ENCODE measurements around the gene LEP. TPM values are rescaled to one million over a fixed set of nuclear protein-coding genes. Genes with fewer than 3 reads are reported as not detected.

LEP gene
- total RNA-seq, 1 donor = under 0.01 TPM

DNA sequence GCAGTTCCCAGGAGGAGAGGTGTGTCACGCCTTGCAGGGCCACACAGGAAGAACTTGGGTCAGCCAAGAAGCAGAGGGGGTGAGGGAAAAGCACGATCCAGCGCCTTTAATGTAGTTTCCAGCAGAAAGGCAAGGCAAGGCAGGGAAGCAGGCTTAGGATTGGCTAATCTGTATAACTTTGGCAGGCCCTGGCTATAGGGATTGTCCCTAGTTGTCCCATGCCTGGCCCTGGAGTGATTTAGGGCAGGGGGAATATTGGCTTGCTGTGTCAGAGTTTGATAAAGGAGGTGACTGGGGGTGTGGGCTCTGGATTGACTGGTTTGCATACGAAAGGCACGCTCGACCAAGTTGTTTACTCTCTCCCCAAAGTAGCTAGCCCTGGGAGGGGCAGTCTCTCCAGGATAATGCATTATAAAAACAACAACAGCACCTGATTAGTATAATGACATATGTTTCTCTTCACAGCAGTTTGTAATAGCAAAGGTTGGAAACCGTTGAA, 58.1 kb downstream of the LEP start:
- TF ChIP-seq, protein P1, sequence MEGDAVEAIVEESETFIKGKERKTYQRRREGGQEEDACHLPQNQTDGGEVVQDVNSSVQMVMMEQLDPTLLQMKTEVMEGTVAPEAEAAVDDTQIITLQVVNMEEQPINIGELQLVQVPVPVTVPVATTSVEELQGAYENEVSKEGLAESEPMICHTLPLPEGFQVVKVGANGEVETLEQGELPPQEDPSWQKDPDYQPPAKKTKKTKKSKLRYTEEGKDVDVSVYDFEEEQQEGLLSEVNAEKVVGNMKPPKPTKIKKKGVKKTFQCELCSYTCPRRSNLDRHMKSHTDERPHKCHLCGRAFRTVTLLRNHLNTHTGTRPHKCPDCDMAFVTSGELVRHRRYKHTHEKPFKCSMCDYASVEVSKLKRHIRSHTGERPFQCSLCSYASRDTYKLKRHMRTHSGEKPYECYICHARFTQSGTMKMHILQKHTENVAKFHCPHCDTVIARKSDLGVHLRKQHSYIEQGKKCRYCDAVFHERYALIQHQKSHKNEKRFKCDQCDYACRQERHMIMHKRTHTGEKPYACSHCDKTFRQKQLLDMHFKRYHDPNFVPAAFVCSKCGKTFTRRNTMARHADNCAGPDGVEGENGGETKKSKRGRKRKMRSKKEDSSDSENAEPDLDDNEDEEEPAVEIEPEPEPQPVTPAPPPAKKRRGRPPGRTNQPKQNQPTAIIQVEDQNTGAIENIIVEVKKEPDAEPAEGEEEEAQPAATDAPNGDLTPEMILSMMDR (IDR thresholded peaks at IDR 0.05; ENCODE audit: insufficient read depth, low read length) = no peak
- H3K4me3 ChIP-seq (ENCODE audit: low read depth, low read length) = no peak overlapping the region
- DNase-seq (ENCODE audit: low read depth) = no peak

DNA sequence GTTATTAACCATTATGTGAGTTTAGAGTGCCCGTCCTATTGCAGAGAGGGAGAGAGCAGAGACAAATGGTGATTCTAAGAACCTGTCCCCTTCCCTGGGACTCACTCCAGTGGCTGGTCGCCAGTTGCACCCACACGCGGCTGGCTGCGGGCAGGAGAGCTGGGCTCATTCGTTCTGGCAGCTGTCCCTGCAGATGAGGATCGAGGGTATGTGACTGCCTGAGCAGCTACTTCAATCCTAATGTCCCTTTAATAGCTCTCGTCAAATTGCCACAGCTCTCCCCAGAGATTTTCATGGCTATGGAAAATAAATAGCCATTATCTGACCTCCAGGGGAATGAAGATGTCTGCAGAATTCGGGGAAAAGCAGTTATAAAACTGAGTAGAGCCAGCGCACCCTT, 61.1 kb downstream of the LEP start:
- no peak for DNase-seq (ENCODE audit: low read depth)
- TF ChIP-seq, protein P1 (IDR thresholded peaks at IDR 0.05; ENCODE audit: insufficient read depth, low read length) = no peak
- H3K4me3 ChIP-seq (ENCODE audit: low read depth, low read length) = no peak overlapping the region

DNA sequence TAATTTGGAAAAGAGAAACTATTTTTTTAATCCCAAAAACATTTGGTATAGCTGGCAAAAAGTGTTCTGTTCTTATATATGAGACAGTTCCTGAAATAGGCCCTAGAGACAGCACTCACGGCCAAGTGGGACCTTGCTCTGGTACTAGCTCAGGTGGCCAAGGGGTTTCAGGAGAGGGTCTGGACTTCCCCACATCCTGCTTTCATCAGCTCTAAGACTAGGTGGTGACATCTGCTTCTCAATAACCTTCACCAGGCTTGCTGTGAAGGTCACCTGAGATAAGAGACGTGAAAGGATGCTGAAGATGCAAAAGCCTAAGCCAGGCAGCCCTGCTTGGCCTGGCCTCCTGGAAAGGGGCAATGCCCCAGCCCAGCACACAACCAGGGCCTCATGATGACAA, 62.1 kb downstream of the LEP start:
- no peak overlapping the region for H3K4me3 ChIP-seq (ENCODE audit: low read depth, low read length)
- DNase-seq (ENCODE audit: low read depth) = no peak
- TF ChIP-seq, protein P1 (IDR thresholded peaks at IDR 0.05; ENCODE audit: insufficient read depth, low read length) = no peak

- H3K4me3 ChIP-seq (ENCODE audit: low read depth, low read length) = no peak overlapping the region
- TF ChIP-seq, protein P1 (IDR thresholded peaks at IDR 0.05; ENCODE audit: insufficient read depth, low read length) = no peak
- DNase-seq (ENCODE audit: low read depth) = no peak
These were observed 62.6 kb downstream of the LEP start for GRCh38 chr7:128303643-128304042.

DNA sequence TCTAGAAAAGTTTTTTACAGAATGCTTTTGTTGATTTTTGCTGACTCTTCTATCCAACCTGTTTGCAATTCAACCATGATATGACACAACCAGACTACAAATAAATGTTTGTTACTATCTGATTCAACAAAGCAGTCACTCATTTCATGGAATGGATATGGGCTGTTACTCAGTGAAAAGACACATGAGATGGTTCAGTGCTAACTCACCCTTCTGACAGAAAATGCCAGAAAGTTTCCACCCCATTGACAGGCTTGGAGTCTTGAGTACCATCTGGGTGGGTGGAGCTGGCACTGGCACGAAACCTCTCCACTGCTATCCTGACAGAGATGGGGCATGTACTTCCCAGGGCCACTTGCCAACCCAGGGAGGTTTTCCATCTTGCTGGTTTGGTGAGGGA, 63.1 kb downstream of the LEP start:
- TF ChIP-seq, protein P1 (IDR thresholded peaks at IDR 0.05; ENCODE audit: insufficient read depth, low read length) = no peak
- no peak overlapping the region for H3K4me3 ChIP-seq (ENCODE audit: low read depth, low read length)
- no peak for DNase-seq (ENCODE audit: low read depth)

GRCh38 chr7:128307061-128307460, 66.0 kb downstream of the LEP start:
- no peak for DNase-seq (ENCODE audit: low read depth)
- TF ChIP-seq, protein P1 (IDR thresholded peaks at IDR 0.05; ENCODE audit: insufficient read depth, low read length) = no peak
- H3K4me3 ChIP-seq (ENCODE audit: low read depth, low read length) = no peak overlapping the region

Small RNAs within 50 kb of the gene (small RNA-seq; reads per million reads assigned to genes)
- gene MIR129-1 = not detected

Other genes starting within 250 kb of the LEP start
- gene LRRC4, start 209.8 kb upstream of the LEP start, total RNA-seq (ENCODE audit: low replicate concordance) = 0.27 TPM in 1 of 2 replicates, not detected in the other
- gene RBM28, start 102.6 kb downstream of the LEP start, total RNA-seq (ENCODE audit: low replicate concordance) = 14.7 and 66.7 TPM in 2 replicates
- 0.27 and 0.82 TPM in 2 replicates for gene PRRT4, start 120.4 kb downstream of the LEP start, total RNA-seq (ENCODE audit: low replicate concordance)
- gene IMPDH1, start 168.7 kb downstream of the LEP start, total RNA-seq (ENCODE audit: low replicate concordance) = 22.3 and 37.2 TPM in 2 replicates
- gene HILPDA, start 214.6 kb downstream of the LEP start, total RNA-seq (ENCODE audit: low replicate concordance) = 17.3 and 25.3 TPM in 2 replicates
- gene METTL2B, start 235.5 kb downstream of the LEP start, total RNA-seq (ENCODE audit: low replicate concordance) = 13.5 and 41.4 TPM in 2 replicates